D341Med (cell line): ENCODE data around the gene CACTIN.
A peak's percentile ranks its signal among the peaks of the same experiment; 100 is the strongest.
"Not testable (repeated sequence)": the region's sequence is repeated elsewhere in the genome, so short reads cannot be mapped to it uniquely, and the experiment has no call there.

Experiments
- DNase-seq: peaks from one replicate; pipeline ENCODE4 v3.0.0; 2012; ENCODE audit warnings: low spot score

Gene CACTIN

DNA sequence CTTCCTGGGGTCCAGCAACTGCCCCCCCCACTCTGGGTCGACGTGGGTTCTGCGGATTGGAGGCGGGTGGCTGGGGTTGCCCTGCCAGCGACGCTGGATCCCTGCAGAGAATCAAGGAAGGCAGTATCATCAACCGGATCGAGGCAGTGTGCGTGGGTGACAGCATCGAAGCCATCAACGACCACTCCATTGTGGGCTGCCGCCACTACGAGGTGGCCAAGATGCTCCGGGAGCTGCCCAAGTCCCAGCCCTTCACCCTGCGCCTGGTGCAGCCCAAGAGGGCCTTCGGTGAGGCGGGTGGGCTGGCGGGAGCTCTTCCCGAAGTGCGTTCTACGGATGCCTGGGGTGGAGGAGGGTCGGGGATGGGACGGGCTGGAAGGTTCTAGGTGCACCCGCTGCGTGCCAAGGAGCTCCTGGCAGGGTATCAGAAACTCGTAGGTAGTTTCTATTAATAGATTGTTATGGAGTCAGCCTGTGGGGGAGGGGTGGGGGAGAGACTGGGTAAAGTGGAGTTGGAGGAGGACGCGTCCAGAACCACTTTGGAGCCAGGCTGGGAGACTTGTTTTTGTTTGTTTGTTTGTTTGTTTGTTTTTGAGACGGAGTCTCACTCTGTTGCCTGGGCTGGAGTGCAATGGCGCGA, 39.8 kb downstream of the CACTIN start:
- peak; percentile 53 for DNase-seq

GRCh38 chr19:3586127-3586626, 40.4 kb downstream of the CACTIN start:
- DNase-seq = peak; percentile 82

DNA sequence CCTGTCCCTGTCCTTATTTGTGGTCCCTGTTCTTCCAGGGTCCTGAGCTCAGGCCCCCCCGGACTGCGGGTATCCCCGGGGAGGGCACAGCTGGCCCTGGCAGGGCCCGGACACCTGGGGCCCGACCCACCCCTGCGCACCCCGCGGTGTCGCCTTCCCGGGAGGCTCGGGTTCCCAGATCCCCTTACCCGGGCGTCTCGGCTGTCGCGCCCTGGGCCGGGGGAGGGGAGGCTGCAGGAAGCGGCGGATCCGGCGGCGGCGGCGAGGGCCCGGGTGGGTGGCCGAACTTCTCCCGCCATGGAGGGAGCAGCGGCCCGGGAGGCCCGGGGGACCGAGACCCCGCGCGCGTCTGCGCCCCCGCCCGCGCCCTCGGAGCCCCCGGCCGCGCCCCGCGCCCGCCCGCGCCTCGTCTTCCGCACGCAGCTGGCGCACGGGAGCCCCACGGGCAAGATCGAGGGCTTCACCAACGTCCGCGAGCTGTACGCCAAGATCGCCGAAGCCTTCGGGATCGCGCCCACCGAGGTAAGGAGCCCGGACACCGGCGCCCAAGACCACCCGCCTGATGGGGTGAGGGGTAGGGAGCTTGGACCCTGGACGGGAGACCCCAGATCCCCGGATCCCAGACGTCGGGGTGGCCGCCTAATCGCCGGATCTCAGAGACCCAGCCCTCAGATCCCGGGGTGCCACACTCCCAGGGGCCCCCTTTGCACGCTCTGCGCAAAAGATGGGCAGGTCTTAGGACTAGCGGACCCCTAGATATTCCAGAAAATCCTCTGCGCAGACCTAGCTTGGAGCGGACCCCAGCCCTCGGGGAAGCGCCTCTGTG, 41.1 kb downstream of the CACTIN start, which contains the start of gene GIPC3:
Gene GIPC3 (plus strand): TSS at position 178 of the 826 bp plus-strand sequence. CDS start 120 bp downstream, at position 298.
- peak; percentile 65 for DNase-seq

- not testable (repeated sequence) for DNase-seq
These were observed 42.4 kb downstream of the CACTIN start for GRCh38 chr19:3584036-3584802.

- not testable (repeated sequence) for DNase-seq
These were observed 44.8 kb downstream of the CACTIN start for GRCh38 chr19:3581792-3582191.

GRCh38 chr19:3580156-3580934, 46.2 kb downstream of the CACTIN start:
- DNase-seq = no peak

DNA sequence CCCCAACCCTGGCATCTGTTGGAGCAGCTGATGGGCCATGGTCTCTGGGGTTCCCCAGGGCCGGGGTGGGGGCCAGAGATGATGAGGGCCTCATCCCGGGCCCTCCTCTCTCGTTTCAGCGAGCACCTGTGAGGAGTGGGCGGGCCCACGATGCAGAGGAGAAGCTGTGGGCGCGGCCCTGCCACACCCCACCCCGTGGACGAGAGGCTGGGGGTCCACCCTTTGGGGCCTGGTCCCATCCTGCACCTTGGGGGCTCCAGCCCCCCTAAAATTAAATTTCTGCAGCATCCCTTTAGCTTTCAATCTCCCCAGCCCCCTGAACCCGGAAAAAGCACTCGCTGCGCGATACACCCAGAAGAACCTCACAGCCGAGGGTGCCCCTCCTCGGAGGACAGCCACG, 48.2 kb downstream of the CACTIN start:
- no peak for DNase-seq

GRCh38 chr19:3577723-3578344, 48.8 kb downstream of the CACTIN start:
- peak; percentile 25 for DNase-seq

DNA sequence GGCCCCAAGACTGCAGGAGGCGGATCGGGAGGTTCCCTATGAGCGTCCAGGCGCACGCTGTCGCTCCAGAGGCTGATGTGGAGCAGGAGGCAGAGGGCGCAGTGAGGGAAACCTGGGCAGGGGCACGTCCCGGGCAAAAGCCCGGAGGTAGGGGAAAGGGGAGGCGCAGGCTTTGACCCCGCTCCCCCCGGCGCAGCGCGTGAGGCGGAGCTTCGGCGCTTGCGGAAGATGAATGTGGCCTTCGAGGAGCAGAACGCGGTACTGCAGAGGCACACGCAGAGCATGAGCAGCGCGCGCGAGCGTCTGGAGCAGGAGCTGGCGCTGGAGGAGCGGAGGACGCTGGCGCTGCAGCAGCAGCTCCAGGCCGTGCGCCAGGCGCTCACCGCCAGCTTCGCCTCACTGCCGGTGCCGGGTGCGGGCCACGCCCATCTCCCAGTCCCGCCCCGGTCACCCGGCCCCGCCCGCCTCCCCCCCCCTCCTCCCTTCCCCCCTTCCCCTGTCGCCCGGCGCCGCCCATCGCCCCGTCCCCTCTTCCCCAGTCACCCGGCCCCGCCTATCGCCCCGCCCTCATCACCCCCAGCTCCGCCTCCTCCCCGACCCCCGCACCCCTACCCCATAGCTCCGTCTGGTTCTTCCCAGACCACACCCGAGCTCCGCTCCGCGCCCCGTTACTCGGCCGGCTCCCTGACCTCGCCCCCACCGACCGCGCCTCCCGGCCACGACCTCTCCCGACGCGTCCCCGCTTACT, 49.7 kb downstream of the CACTIN start:
- DNase-seq = peak; percentile 74

- DNase-seq = no peak
These were observed 50.5 kb downstream of the CACTIN start for GRCh38 chr19:3575949-3576673.

- DNase-seq = peak; percentile 50
These were observed 51.3 kb downstream of the CACTIN start for GRCh38 chr19:3575260-3575741.

- peak; percentile 91 for DNase-seq
These were observed 52.5 kb downstream of the CACTIN start for GRCh38 chr19:3573858-3574637.

GRCh38 chr19:3573162-3573857, 53.3 kb downstream of the CACTIN start:
- DNase-seq = no peak

- no peak for DNase-seq
These were observed 53.8 kb downstream of the CACTIN start, which contains the start of gene HMG20B for GRCh38 chr19:3572855-3573161. TSS of gene HMG20B (plus strand) at chr19:3572944. CDS start at chr19:3573310, 366 bp downstream.

- DNase-seq = peak; percentile 96
These were observed 54.3 kb downstream of the CACTIN start for GRCh38 chr19:3572132-3572854.

DNA sequence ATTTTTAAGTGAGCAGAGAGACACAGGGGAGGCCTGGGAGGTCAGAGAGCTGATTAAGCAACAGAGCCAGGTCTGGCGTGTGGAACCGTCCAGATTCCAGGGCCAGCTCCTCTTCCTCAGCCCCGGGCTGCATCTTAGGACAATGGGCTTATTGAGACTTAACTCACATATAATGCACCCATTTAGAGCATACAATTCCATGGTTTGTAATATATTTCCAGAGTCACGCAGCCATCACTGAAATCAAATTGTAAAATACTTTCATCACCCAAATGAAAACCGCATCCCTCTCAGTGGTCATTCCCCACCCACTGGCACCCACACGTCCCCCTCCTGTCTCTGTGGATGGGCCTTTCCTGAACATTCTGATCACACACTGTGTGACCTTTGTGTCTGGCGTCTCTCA, 56.0 kb downstream of the CACTIN start:
- DNase-seq = no peak

- not testable (repeated sequence) for DNase-seq
These were observed 56.5 kb downstream of the CACTIN start for GRCh38 chr19:3570042-3570441.
